GM12878 (cell line): Measurements from ENCODE around the gene KAZN. TPM values are rescaled to one million over a fixed set of nuclear protein-coding genes. Genes with fewer than 3 reads are reported as not detected.

Experiments used
- ATAC-seq: fragments of 200-7000 bp; cut with Tn5 transposase; 3 replicates; pipeline ENCODE4 v1.9.1; 2020; ENCODE audit warnings: mild to moderate bottlenecking, moderate library complexity
- BruUV-seq: library from RNA; stranded (reverse); fragments of 400-500 nt; replicated peaks from 2 replicates; lab custom pipeline; 2021; lab: Mats Ljungman, UMichigan
- CTCF ChIA-PET: fragments of 300-600 bp; sonication (Branson Sonifier 250); formaldehyde crosslinking; extraction: SDS; loops from one replicate; lab custom pipeline; 2021; ENCODE audit warnings: inconsistent platforms; lab: Yijun Ruan, JAX
- POLR2A ChIA-PET: fragments of 350-600 bp; formaldehyde crosslinking; extraction: SDS; loops from one replicate; lab custom pipeline; 2021; ENCODE audit warnings: inconsistent platforms; lab: Charles Lee
- RAD21 ChIA-PET: fragments of 300-600 bp; sonication (Branson Sonifier 250); formaldehyde crosslinking; loops from one replicate; lab custom pipeline; 2023; ENCODE audit warnings: antibody characterized with exemption; ENCODE audit not compliant: unreplicated experiment; lab: Charles Lee
- SMC1A ChIA-PET: fragments of 300-600 bp; sonication (Branson Sonifier 250); formaldehyde crosslinking; loops from one replicate; lab custom pipeline; 2023; ENCODE audit not compliant: unreplicated experiment, uncharacterized antibody; lab: Charles Lee
- DNase-seq: peaks from one replicate; pipeline ENCODE4 v3.0.0-alpha.2; 2011; ENCODE audit warnings: low read depth, low spot score
- FAIRE-seq: peaks from 3 replicates; lab custom pipeline; 2011; peaks lifted over from hg19 to GRCh38; lab: Jason Lieb, UNC
- H2AFZ ChIP-seq: 2 replicates; pipeline ENCODE4 v1.6.0; 2011; ENCODE audit warnings: low read depth, low read length, control low read depth; ENCODE audit not compliant: control insufficient read depth
- H3K27ac ChIP-seq: 2 replicates; pipeline ENCODE4 v1.5.1; 2011; ENCODE audit warnings: control low read depth; ENCODE audit not compliant: control insufficient read depth, insufficient read depth
- H3K27me3 ChIP-seq, 2 experiments: replicated peaks in 1 of 2; 2 replicates each; pipeline versions ENCODE4 v1.6.0 to v1.6.1; 2011; ENCODE audit warnings: low read length in 1 of 2; ENCODE audit not compliant: control insufficient read depth in 2 of 2, insufficient read depth in 2 of 2
- H3K36me3 ChIP-seq, 2 experiments: 2 replicates each; pipeline ENCODE4 v1.5.1; 2011; ENCODE audit warnings: low read length in 1 of 2; ENCODE audit not compliant: control insufficient read depth in 2 of 2, insufficient read depth in 2 of 2
- H3K4me1 ChIP-seq: 2 replicates; pipeline ENCODE4 v1.6.1; 2011; ENCODE audit warnings: mild to moderate bottlenecking, low read length, moderate library complexity, mixed read lengths; ENCODE audit not compliant: control insufficient read depth, insufficient read depth
- H3K4me2 ChIP-seq: 2 replicates; pipeline ENCODE4 v1.6.0; 2011; ENCODE audit warnings: control low read depth; ENCODE audit not compliant: control insufficient read depth, insufficient read depth
- H3K4me3 ChIP-seq: fragments of 200-600 bp; sonication (generic); 2 replicates; pipeline ENCODE4 v1.5.1; 2016
- H3K79me2 ChIP-seq: 2 replicates; pipeline ENCODE4 v1.6.0; 2011; ENCODE audit warnings: low read length; ENCODE audit not compliant: control insufficient read depth, insufficient read depth
- H3K9ac ChIP-seq: 2 replicates; pipeline ENCODE4 v1.8.0; 2011; ENCODE audit warnings: low read length, control low read depth, mixed read lengths; ENCODE audit not compliant: control insufficient read depth, insufficient read depth
- H3K9me3 ChIP-seq: replicated peaks from 3 replicates; pipeline ENCODE4 v1.5.1; 2011; ENCODE audit warnings: mild to moderate bottlenecking, low read length; ENCODE audit not compliant: control insufficient read depth, insufficient read depth
- H4K20me1 ChIP-seq: 2 replicates; pipeline ENCODE4 v1.6.0; 2011; ENCODE audit not compliant: control insufficient read depth, insufficient read depth
- BACH1 ChIP-seq: fragments of 450-650 bp; IDR thresholded peaks from 2 replicates; pipeline ENCODE4 v1.6.1; 2017; ENCODE audit warnings: mild to moderate bottlenecking, borderline replicate concordance
- CBX3 ChIP-seq: fragments of 200-600 bp; sonication (generic); IDR thresholded peaks from 2 replicates; pipeline ENCODE4 v1.6.1; 2016; ENCODE audit warnings: low read depth, borderline replicate concordance
- EED ChIP-seq: sonication (generic); IDR thresholded peaks from 2 replicates; pipeline ENCODE4 v1.6.1; 2016; ENCODE audit warnings: antibody characterized with exemption, low read depth
- FOS ChIP-seq: IDR thresholded peaks from 3 replicates; pipeline ENCODE4 v1.6.1; 2011; ENCODE audit warnings: borderline replicate concordance; ENCODE audit not compliant: insufficient read length; ENCODE audit errors: extremely low read depth
- NFYB ChIP-seq: IDR thresholded peaks from 2 replicates; pipeline ENCODE4 v1.6.1; 2011; ENCODE audit warnings: low read depth, mild to moderate bottlenecking, low read length, improper control_type of control experiment, moderate library complexity; ENCODE audit not compliant: insufficient read depth
- NRF1 ChIP-seq: conservative IDR thresholded peaks from 2 replicates; pipeline ENCODE4 v1.6.1; 2011; ENCODE audit warnings: mild to moderate bottlenecking, low read depth, low read length, improper control_type of control experiment
- POU2F2 ChIP-seq: IDR thresholded peaks from 3 replicates; pipeline ENCODE4 v1.6.1; 2011; ENCODE audit warnings: low read depth, mild to moderate bottlenecking, low read length, borderline replicate concordance
- SMC3 ChIP-seq: IDR thresholded peaks from 2 replicates; pipeline ENCODE4 v1.6.1; 2011; ENCODE audit warnings: low read length, improper control_type of control experiment, borderline replicate concordance
- SREBF1 ChIP-seq: IDR thresholded peaks from 2 replicates; pipeline ENCODE4 v1.6.1; 2012; ENCODE audit warnings: mild to moderate bottlenecking, low read length
- TCF3 ChIP-seq: IDR thresholded peaks from 2 replicates; pipeline ENCODE4 v1.6.1; 2012; ENCODE audit warnings: low read depth, mild to moderate bottlenecking, low read length, borderline replicate concordance; ENCODE audit not compliant: insufficient read depth
- ZNF622 ChIP-seq: fragments of 450-650 bp; IDR thresholded peaks from 2 replicates; pipeline ENCODE4 v1.6.1; 2017; ENCODE audit warnings: mild to moderate bottlenecking, inconsistent platforms
- WGBS: methylation state at CpG from one replicate; pipeline ENCODE4 v1.1.6; 2016; ENCODE audit warnings: low lambda C conversion rate; ENCODE audit not compliant: insufficient replicate concordance, insufficient coverage; ENCODE audit errors: missing lambda C conversion rate; 5-methylcytosine and 5-hydroxymethylcytosine counted together
- in situ Hi-C: fragments of 300-500 bp; cut with MboI; formaldehyde crosslinking; loops from 9 replicates; pipeline ENCODE4 v1.14.3; 2018; ENCODE audit warnings: mixed read lengths
- intact Hi-C: fragments of 100-400 bp; cut with micrococcal nuclease; formaldehyde crosslinking; loops from one replicate; pipeline ENCODE4 v1.14.2; 2022; ENCODE audit not compliant: unreplicated experiment
- polyA plus RNA-seq, 11 experiments: library from polyadenylated mRNA; depleted of rRNA in 4 of 11; unstranded in 6 of 11; stranded (reverse) in 5 of 11; fragments of >200 nt; fragmentation: Nextera tagmentation in 4 of 11; fragmentation: Illumina TruSeq in 1 of 11; extraction: Ambion mirVana in 4 of 11; extraction: Trizol in 1 of 11; gene quantifications; 1 replicate in 1 of 11; 2 replicates in 10 of 11; pipeline versions ENCODE4 v1.2.1 to v1.2.3, GENCODE V29; 2011 to 2016; ENCODE audit warnings: inconsistent platforms in 2 of 11, missing spikeins in 2 of 11, low read depth in 1 of 11
- total RNA-seq, 4 experiments: library from RNA; depleted of rRNA in 3 of 4; stranded (reverse); fragments of >200 nt in 3 of 4; fragmentation: Illumina TruSeq in 1 of 4; extraction: Trizol in 1 of 4; gene quantifications; 2 replicates each; pipeline versions ENCODE4 v1.2.1 to v1.2.3, GENCODE V29; 2013 to 2021
- TF ChIP-seq, protein P1 (sequence below), 3 experiments: IDR thresholded peaks in 2 of 3; conservative IDR thresholded peaks in 1 of 3; 2 replicates each; pipeline ENCODE4 v1.5.1; 2011; ENCODE audit warnings: low read depth in 3 of 3, low read length in 3 of 3, mild to moderate bottlenecking in 3 of 3, control low read depth in 2 of 3, moderate library complexity in 2 of 3, inconsistent platforms in 1 of 3, mixed read lengths in 1 of 3; ENCODE audit not compliant: control insufficient read depth in 2 of 3, insufficient read depth in 1 of 3; ENCODE audit errors: extremely low read depth in 1 of 3
- TF ChIP-seq, protein P2 (sequence below): IDR thresholded peaks from 2 replicates; pipeline ENCODE4 v1.6.1; 2011; ENCODE audit warnings: borderline replicate concordance, low read depth, mild to moderate bottlenecking, moderate library complexity, low read length; ENCODE audit not compliant: insufficient read depth, poor library complexity, severe bottlenecking
- TF ChIP-seq, protein P3 (sequence below): fragments of 450-650 bp; formaldehyde crosslinking; IDR thresholded peaks from 2 replicates; pipeline ENCODE4 v1.5.0; 2022; ENCODE audit warnings: mild to moderate bottlenecking, missing genetic modification characterization

The KAZN gene
- total and polyA plus RNA-seq, 10 of the 15 experiments (the other 5 are each of a cell fraction or from before 2014, with no cell fraction given): 0.72 to 4.0 (median 1.2) TPM

DNA sequence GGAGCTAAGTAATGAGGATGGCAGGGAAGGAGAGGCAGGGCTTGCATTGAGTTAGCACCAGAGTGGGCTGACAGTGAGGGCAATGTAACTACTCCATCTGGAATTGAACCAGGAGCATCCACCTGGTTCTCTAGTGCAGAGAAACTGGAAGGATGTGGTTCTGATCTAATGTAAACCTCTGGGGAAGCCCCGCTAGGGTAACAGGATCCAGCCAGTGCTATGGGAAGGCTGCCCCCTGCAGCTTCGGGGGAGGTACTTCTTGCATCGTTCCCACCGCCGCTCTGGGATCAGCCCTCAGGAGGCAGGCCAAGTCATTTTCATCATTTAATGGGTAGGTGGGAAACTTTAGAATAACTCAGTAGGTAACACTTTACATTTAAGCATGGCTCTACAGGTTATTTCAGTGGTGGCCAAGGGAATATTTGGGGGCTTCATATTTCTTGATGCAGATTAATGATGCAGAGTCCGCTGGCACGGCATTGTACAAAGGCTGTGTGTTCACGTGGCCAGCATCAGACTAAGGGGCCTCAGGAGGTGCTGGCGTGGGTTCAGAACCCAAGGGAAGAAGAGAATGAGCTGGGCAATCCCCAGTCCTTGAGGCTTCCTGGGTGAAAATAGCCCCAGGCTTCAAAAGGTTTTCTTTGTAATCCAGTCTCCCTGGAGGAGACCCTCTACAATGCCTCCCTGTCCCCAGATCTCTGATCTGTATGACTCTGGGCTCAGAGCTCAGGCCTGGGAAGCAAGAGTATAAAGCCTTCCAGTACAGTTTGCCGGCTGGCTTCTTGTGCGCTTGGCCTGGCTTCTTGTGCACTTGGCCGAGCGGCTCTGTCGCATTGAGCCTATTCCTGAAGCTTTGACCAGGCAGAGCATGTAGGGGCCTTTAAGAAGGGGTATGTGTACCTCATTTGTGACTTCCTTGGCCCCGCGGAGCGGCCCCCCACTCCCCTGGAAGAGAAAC lies 26.4 kb upstream of the KAZN start:
- SMC1A ChIA-PET: interaction anchor here (1.6 to 1.8 kb wide), 2 partner anchors 55 to 459 kb away, joined by 5 read pairs; no protein-coding TSS in a partner anchor
- Histone ChIP-seq H3K27me3 (no peaks in the 10 kb centered on the region), H2AFZ (no peak overlapping the region), H3K4me2 (no peak overlapping the region), H3K4me1 (no peaks in the 10 kb centered on the region), H3K4me3 (no peak overlapping the region), H3K79me2 (no peaks in the 10 kb centered on the region), H4K20me1 (no peaks in the 10 kb centered on the region), H3K9ac (no peak overlapping the region), H3K27ac (no peak overlapping the region), H3K36me3 (no peaks in the 10 kb centered on the region), H3K9me3 (peaks cover 2% of the 10 kb centered on the region; the same call in 2 of the 3 replicates)
- ATAC-seq (peak; percentile 88), FAIRE-seq (no peak), DNase-seq (no peak)
- in situ Hi-C loops: loop anchor here (10.0 kb wide), 1 partner anchor 467 kb away; no protein-coding TSS in a partner anchor
- no TSS peak for BruUV-seq
- intact Hi-C loops: loop anchor here (2.0 to 10.0 kb wide), 2 partner anchors 177 to 457 kb away; no protein-coding TSS in a partner anchor
- 50% methylated on average over 17 of the region's 17 CpGs for WGBS
- POLR2A ChIA-PET: no interaction called here
- RAD21 ChIA-PET: interaction anchor here (1.2 to 1.6 kb wide), 2 partner anchors 26 to 458 kb away, joined by 3 to 5 read pairs; no protein-coding TSS in a partner anchor
- CTCF ChIA-PET: interaction anchor here (1.0 to 2.9 kb wide), 6 partner anchors 8 to 458 kb away, joined by 3 to 10 read pairs (median 3); no protein-coding TSS in a partner anchor
- TF ChIP-seq TCF3: no peak
- no peak for TF ChIP-seq NRF1
- no peak for TF ChIP-seq BACH1
- no peak for TF ChIP-seq FOS
- no peak for TF ChIP-seq CBX3
- TF ChIP-seq, protein P1, sequence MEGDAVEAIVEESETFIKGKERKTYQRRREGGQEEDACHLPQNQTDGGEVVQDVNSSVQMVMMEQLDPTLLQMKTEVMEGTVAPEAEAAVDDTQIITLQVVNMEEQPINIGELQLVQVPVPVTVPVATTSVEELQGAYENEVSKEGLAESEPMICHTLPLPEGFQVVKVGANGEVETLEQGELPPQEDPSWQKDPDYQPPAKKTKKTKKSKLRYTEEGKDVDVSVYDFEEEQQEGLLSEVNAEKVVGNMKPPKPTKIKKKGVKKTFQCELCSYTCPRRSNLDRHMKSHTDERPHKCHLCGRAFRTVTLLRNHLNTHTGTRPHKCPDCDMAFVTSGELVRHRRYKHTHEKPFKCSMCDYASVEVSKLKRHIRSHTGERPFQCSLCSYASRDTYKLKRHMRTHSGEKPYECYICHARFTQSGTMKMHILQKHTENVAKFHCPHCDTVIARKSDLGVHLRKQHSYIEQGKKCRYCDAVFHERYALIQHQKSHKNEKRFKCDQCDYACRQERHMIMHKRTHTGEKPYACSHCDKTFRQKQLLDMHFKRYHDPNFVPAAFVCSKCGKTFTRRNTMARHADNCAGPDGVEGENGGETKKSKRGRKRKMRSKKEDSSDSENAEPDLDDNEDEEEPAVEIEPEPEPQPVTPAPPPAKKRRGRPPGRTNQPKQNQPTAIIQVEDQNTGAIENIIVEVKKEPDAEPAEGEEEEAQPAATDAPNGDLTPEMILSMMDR (IDR thresholded peaks at IDR 0.05 in 2 of 3, conservative IDR thresholded peaks at IDR 0.05 in 1 of 3; ENCODE audit: control insufficient read depth in 2 of 3, extremely low read depth in 1 of 3, insufficient read depth in 1 of 3, low read depth in 3 of 3, low read length in 3 of 3): peak; percentile 51 to 75 (median 51); a peak in 5 of 6 replicates
- TF ChIP-seq ZNF622: no peak
- no peak for TF ChIP-seq NFYB
- TF ChIP-seq EED: peak; percentile 51
- TF ChIP-seq, protein P2, sequence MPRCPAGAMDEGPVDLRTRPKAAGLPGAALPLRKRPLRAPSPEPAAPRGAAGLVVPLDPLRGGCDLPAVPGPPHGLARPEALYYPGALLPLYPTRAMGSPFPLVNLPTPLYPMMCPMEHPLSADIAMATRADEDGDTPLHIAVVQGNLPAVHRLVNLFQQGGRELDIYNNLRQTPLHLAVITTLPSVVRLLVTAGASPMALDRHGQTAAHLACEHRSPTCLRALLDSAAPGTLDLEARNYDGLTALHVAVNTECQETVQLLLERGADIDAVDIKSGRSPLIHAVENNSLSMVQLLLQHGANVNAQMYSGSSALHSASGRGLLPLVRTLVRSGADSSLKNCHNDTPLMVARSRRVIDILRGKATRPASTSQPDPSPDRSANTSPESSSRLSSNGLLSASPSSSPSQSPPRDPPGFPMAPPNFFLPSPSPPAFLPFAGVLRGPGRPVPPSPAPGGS: no peak
- no peak for TF ChIP-seq SREBF1
- TF ChIP-seq, protein P3, sequence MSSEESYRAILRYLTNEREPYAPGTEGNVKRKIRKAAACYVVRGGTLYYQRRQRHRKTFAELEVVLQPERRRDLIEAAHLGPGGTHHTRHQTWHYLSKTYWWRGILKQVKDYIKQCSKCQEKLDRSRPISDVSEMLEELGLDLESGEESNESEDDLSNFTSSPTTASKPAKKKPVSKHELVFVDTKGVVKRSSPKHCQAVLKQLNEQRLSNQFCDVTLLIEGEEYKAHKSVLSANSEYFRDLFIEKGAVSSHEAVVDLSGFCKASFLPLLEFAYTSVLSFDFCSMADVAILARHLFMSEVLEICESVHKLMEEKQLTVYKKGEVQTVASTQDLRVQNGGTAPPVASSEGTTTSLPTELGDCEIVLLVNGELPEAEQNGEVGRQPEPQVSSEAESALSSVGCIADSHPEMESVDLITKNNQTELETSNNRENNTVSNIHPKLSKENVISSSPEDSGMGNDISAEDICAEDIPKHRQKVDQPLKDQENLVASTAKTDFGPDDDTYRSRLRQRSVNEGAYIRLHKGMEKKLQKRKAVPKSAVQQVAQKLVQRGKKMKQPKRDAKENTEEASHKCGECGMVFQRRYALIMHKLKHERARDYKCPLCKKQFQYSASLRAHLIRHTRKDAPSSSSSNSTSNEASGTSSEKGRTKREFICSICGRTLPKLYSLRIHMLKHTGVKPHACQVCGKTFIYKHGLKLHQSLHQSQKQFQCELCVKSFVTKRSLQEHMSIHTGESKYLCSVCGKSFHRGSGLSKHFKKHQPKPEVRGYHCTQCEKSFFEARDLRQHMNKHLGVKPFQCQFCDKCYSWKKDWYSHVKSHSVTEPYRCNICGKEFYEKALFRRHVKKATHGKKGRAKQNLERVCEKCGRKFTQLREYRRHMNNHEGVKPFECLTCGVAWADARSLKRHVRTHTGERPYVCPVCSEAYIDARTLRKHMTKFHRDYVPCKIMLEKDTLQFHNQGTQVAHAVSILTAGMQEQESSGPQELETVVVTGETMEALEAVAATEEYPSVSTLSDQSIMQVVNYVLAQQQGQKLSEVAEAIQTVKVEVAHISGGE (CRISPR knock-in tag): no peak
- TF ChIP-seq POU2F2: 0 out of 3 replicates have a peak, but pooled peaks have one; percentile 27
- TF ChIP-seq SMC3: peak; percentile 86
